Testis (tissue), 3 donors: ENCODE measurements around the gene CACNA2D3. TPM values are rescaled to one million over a fixed set of nuclear protein-coding genes. Genes with fewer than 3 reads are reported as not detected.

Source experiments
- DNase-seq: peaks from one replicate; pipeline ENCODE4 v3.0.0-alpha.2; 2019
- H3K27ac ChIP-seq, 2 donors: fragments of 200-600 bp; sonication (generic); one replicate each; pipeline ENCODE4 v1.5.1; 2019
- H3K27me3 ChIP-seq: fragments of 200-600 bp; sonication (generic); one replicate; pipeline ENCODE4 v1.5.1; 2019
- H3K36me3 ChIP-seq: fragments of 200-600 bp; sonication (generic); one replicate; pipeline ENCODE4 v1.5.1; 2017; ENCODE audit warnings: low read depth; ENCODE audit errors: missing control alignments
- H3K4me1 ChIP-seq: fragments of 200-600 bp; sonication (generic); one replicate; pipeline ENCODE4 v1.5.1; 2019
- H3K4me3 ChIP-seq, 2 donors: fragments of 200-600 bp; sonication (generic); one replicate each; pipeline ENCODE4 v1.5.1; 2017 to 2019
- H3K9me3 ChIP-seq: fragments of 200-600 bp; sonication (generic); one replicate; pipeline ENCODE4 v1.5.1; 2017
- CTCF ChIP-seq, 3 experiments: fragments of 450-650 bp in 2 of 3; fragments of 200-600 bp in 1 of 3; sonication (generic) in 1 of 3; IDR thresholded peaks; one replicate each; pipeline ENCODE4 v1.5.1; 2016 to 2019; ENCODE audit warnings: antibody characterized with exemption in 3 of 3, mild to moderate bottlenecking in 2 of 3, moderate library complexity in 1 of 3
- POLR2A ChIP-seq: fragments of 450-650 bp; IDR thresholded peaks from one replicate; pipeline ENCODE4 v1.6.1; 2017; ENCODE audit warnings: antibody characterized with exemption, mild to moderate bottlenecking, moderate library complexity
- WGBS, 2 donors: methylation state at CpG; one replicate each; pipeline ENCODE4 v1.1.5; 2018; 5-methylcytosine and 5-hydroxymethylcytosine counted together
- intact Hi-C: fragments of 100-400 bp; cut with DNase I; formaldehyde crosslinking; loops from one replicate; pipeline ENCODE4 v1.15.1; 2023; ENCODE audit warnings: low total_unique reads
- polyA plus RNA-seq: library from polyadenylated mRNA; stranded (reverse); fragments of 350-450 nt; fragmentation: Illumina TruSeq; extraction: RNeasy Lipid Tissue Mini Kit (QIAGEN cat#74804); gene quantifications from one replicate; pipeline ENCODE4 v1.2.3, GENCODE V29; 2014; ENCODE audit warnings: low read depth, low replicate concordance; ENCODE audit not compliant: insufficient read depth
- total RNA-seq, 2 donors: library from RNA; depleted of rRNA; stranded (reverse); fragments of >200 nt; gene quantifications; one replicate each; pipeline ENCODE4 v1.2.3, GENCODE V29; 2016

Gene CACNA2D3
- total and polyA plus RNA-seq, 3 donors from 2014 or later = 10.1 to 16.5 (median 11.2) TPM

GRCh38 chr3:54928046-54928770 lies 805.9 kb downstream of the CACNA2D3 start, which contains the start of gene LRTM1:
TSS of gene LRTM1 (minus strand) at chr3:54928059. CDS start at chr3:54927911, 148 bp downstream.
- WGBS, 2 donors = 80 to 85% methylated on average over 14 of the region's 14 CpGs
- Histone ChIP-seq H3K4me1 (no peaks in the 10 kb centered on the region), H3K9me3 (no peaks in the 10 kb centered on the region), H3K36me3 (no peaks in the 10 kb centered on the region), H3K4me3 (no peak within 1 kb of the TSS), H3K27me3 (no peaks in the 10 kb centered on the region), H3K27ac (no peak within 1 kb of the TSS)
- no peak for DNase-seq
- TF ChIP-seq CTCF (IDR thresholded peaks at IDR 0.05) (no peak), POLR2A (no peak)
- intact Hi-C loops = no loop called here

GRCh38 chr3:54931182-54931581 lies 808.8 kb downstream of the CACNA2D3 start:
- Histone ChIP-seq H3K27me3 (no peaks in the 10 kb centered on the region), H3K9me3 (no peaks in the 10 kb centered on the region), H3K4me3 (no peak overlapping the region), H3K36me3 (no peaks in the 10 kb centered on the region), H3K27ac (no peak overlapping the region), H3K4me1 (no peaks in the 10 kb centered on the region)
- WGBS, 2 donors = 77 to 88% methylated on average over 4 of the region's 4 CpGs
- TF ChIP-seq POLR2A (no peak), CTCF (IDR thresholded peaks at IDR 0.05) (no peak)
- intact Hi-C loops = no loop called here
- DNase-seq = no peak

- no peak for DNase-seq
- 86 to 87% methylated on average over 4 of the region's 4 CpGs for WGBS, 2 donors
These were observed 810.3 kb downstream of the CACNA2D3 start for GRCh38 chr3:54932606-54933005.

GRCh38 chr3:54935869-54936268 lies 813.5 kb downstream of the CACNA2D3 start:
- Histone ChIP-seq H3K36me3 (no peaks in the 10 kb centered on the region), H3K4me3 (no peak overlapping the region), H3K27me3 (no peaks in the 10 kb centered on the region), H3K4me1 (no peaks in the 10 kb centered on the region), H3K27ac (no peak overlapping the region), H3K9me3 (no peaks in the 10 kb centered on the region)
- 91 to 94% methylated on average over 3 of the region's 3 CpGs for WGBS, 2 donors
- DNase-seq = no peak
- intact Hi-C loops = no loop called here
- no peak for TF ChIP-seq CTCF (IDR thresholded peaks at IDR 0.05)
- no peak for TF ChIP-seq POLR2A

More at GRCh38 chr3:54932606-54933005, 810.3 kb downstream of the CACNA2D3 start:
- Histone ChIP-seq H3K27me3 (no peaks in the 10 kb centered on the region), H3K9me3 (no peaks in the 10 kb centered on the region), H3K27ac (no peak overlapping the region), H3K36me3 (no peaks in the 10 kb centered on the region), H3K4me3 (no peak overlapping the region), H3K4me1 (no peaks in the 10 kb centered on the region)
- TF ChIP-seq CTCF (IDR thresholded peaks at IDR 0.05) (no peak), POLR2A (no peak)
- intact Hi-C loops = no loop called here

GRCh38 chr3:54936561-54936960 lies 814.2 kb downstream of the CACNA2D3 start:
- Histone ChIP-seq H3K9me3 (no peaks in the 10 kb centered on the region), H3K27ac (no peak overlapping the region), H3K4me3 (no peak overlapping the region), H3K4me1 (no peaks in the 10 kb centered on the region), H3K36me3 (no peaks in the 10 kb centered on the region), H3K27me3 (no peaks in the 10 kb centered on the region)
- no peak for DNase-seq
- TF ChIP-seq POLR2A (no peak), CTCF (IDR thresholded peaks at IDR 0.05) (no peak)
- WGBS, 2 donors = 61 to 71% methylated on average over 5 of the region's 5 CpGs
- intact Hi-C loops = no loop called here
